Stimulated activated CD4-positive, alpha-beta T cell treated with anti-CD3 and anti-CD28 coated beads, Interleukin-2, amount 100 ng/mL, for 24 hours (primary cell): Measurements from ENCODE around the gene PHAX.
"Not testable (repeated sequence)": the region's sequence is repeated elsewhere in the genome, so short reads cannot be mapped to it uniquely, and the experiment has no call there.

Source experiments
- DNase-seq, 2 donors: peaks; one replicate each; pipeline ENCODE4 v3.0.0-alpha.2; 2020

Gene PHAX

DNA sequence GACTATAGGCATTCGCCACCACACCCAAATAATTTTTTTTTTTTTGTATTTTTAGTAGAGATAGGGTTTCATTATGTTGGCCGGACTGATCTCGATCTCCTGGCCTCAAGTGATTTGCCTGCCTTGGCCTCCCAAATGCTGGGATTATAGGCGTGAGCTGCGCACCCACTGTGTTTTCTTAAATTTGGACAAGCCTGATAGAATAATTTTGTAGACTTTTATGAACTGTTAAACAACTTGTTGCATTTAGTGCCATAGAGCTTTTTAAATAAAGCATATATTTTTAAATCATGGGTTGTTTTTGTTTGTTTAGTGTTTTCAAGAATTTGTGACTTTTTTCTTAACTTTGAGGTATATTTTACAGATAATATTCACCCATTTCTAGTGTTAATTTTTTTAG lies 4.8 kb downstream of the PHAX start:
- DNase-seq = no peak

DNA sequence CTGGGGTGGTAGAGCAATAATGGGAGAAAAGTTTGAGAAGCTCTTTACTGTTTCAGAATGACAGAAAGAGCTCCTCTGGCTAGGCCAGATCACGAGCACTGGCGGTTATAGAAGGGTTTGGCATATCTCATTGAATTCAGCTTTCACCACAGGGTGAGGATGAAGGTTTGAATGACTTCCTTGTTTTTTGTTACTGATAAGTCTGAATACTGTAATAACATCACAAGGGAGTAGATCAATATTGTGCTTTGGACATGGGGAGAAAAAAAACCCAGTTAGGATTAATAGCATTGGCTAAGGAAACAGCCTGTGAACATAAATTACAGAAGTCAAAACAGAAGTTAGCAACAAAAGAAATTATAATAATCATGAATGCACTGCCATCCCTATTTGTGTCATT lies 9.4 kb downstream of the PHAX start:
- DNase-seq = no peak

DNA sequence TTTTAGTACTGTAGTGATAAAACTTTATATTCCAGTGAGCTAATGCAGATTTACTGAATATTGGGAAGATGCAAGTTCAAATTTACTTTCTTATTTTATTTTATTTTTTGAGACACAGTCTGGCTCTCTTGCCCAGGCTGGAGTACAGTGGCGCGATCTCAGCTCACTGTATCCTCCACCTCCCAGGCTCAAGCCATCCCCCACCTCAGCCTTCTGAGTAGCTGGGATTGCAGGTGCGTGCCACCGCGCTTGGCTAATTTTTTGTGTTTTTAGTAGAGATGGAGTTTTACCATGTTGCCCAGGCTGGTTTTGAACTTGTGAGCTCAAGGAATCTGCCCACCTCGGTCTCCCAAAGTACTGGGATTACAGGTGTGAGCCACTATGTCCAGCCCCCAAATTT lies 9.9 kb downstream of the PHAX start:
- no peak for DNase-seq

DNA sequence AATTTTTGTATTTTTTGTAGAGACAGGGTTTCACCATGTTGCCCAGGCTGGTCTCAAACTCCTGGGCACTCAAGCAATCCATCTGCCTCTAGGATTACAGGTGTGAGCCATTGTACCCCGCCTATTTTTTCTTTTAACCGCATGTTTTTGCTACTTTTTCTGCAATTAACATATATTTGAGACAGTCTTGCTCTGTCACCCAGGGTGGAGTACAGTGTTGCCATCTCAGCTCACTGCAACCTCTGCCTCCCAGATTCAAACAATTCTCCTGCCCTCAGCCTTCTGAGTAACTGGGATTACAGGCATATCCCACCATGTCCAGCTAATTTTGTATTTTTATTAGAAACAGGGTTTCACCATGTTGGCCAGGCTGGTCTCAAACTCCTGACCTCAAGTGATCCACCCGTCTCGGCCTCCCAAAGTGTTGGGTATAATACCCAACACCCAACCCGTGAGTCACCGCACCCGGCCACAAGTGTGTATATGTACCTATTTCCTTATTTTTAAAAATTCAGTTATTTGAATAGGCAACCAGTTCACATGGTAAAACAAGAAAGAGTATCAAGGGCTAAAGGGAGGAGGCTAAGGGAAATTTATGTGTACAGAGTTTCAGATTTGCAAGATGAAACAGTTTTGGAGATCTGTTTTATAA lies 13.3 kb downstream of the PHAX start:
- no peak for DNase-seq

DNA sequence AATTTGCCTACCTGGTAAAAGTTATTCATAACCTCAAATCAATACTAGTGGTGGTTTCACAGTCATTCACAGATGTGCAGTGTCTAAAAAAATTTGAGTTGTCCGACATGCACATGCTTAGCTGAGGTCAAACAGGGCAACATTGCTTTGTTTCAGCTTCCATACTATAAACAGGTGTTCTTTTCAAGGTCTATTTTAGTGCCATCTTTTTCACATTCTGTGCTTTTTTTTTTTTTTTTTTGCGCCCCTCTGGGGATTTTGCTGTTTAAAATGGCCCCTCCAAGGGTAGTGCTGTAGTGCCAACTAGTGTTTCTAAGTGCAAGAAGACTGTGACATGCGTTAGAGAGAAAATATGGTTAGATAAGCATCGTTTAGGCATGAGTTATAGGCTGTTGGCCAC lies 14.5 kb downstream of the PHAX start:
- no peak for DNase-seq

DNA sequence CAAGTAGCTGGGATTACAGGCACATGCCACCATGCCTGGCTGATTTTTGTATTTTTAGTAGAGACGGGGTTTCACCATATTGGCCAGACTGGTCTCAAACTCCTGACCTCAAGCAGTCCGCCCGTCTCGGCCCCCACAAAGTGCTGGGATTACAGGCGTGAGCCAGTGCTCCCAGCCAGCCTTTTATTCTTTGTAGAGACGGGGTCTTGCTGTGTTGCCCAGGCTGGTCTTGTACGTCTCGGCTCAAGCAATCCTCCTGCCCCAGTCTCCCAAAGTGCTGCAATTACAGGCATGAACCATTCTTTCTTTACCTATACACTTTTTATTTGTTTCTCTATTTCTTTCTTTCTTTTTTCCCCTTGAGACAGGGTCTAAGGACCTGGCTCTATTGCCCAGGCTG lies 16.9 kb downstream of the PHAX start:
- not testable (repeated sequence) for DNase-seq

DNA sequence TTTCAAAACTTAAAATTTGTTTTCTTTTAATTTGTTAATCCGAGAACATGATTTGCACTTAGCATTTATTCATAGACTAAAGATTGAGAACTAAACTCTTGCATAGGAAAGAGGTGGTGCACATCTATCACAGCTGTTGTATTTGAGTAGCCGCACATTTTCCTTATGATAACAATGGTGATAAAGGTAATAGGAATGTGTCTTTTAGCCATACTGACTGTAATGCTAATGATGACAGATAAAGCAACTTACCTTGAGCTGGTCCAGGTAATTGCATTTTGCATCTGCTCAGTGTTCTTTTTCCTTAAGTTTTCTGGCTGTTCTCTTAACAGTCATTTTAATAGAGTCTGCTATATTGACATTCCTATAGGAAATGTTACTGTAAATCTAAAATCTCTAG lies 19.0 kb downstream of the PHAX start:
- DNase-seq = no peak

DNA sequence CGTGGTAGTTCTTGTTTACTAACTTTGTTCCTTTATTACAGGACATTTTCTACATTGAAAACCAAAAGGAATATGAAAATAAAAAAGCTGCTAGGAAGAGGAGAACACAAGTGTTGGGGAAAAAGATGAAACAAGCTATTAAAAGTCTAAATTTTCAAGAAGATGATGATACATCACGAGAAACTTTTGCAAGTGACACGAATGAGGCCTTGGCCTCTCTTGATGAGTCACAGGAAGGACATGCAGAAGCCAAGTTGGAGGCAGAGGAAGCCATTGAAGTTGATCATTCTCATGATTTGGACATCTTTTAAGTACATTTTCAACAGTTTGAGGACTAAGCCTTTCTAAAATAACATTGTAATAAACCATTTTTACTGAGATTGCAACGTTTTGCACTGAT lies 23.8 kb downstream of the PHAX start:
- no peak for DNase-seq

DNA sequence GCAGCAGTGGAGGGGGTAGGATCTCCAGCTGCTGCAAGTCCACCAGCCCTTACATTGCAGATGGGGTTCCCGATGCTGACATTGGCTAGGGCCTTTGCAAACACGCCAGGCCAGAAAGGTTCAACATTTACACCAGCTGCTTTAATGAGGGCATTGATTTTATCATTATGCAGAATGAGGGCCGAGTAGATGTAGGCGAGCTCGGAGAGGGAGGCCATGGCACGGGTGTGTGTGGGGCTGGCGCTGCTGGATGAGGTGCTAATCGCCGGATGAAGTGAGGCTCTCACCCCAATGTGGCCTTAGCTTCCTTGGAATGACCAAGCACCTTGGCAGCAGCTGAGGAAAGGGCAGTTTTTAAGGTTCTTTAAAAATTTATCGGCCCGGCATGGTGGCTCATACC lies 27.4 kb downstream of the PHAX start:
- DNase-seq = no peak

DNA sequence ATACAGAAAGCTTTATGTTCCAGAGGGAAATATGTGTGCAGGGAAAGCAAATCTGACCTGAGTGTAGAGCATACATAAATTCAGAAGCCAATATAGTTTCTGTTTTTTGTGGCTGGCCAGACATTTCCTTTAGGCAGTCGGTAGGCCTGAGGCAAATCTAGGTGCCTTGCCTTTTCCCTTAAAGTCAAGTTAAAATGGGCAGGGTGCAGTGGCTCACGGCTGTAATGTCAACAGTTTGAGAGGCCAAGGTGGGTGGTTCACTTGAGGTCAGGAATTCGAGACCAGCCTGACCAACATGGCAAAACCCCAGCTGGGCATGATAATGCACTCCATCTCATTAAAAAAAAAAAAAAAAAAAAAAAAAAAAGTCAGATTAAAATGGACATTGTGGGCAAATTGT lies 31.2 kb downstream of the PHAX start:
- DNase-seq = no peak

DNA sequence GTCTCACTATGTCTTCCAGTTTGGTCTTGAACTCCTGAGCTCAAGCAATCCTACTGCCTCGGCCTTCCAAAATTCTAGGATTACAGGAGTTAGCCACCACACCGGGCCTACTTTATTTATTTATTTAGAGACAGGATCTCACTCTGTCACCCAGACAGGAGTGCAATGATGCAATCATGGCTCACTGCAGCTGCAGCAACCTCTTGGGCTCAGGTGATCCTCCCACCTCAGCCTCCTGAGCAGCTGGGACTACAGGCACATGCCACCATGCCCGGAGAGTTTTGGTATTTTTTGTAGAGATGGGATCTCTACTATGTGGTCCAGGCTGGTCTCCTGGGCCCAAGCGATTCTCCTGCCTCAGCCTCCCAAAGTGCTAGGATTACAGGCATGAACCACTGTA lies 32.8 kb downstream of the PHAX start:
- no peak for DNase-seq

DNA sequence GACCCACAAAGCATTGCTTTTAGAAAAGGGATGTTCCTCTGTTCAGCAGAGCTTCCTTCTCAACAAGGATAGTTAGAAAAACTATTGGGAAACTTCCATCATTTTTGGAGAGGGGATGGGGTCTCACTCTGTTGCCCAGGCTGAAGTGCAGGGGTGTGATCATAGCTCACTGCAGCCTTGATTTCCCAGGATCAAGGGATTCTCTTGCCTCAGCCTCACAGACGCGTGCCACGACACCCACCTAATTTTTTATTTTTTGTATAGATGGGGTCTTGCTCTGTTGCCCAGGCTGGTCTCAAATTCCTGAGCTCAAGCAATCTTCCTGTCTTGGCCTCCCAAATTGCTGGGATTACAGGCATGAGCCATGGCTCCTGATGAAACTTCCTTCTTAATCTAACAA lies 34.8 kb downstream of the PHAX start:
- no peak for DNase-seq

DNA sequence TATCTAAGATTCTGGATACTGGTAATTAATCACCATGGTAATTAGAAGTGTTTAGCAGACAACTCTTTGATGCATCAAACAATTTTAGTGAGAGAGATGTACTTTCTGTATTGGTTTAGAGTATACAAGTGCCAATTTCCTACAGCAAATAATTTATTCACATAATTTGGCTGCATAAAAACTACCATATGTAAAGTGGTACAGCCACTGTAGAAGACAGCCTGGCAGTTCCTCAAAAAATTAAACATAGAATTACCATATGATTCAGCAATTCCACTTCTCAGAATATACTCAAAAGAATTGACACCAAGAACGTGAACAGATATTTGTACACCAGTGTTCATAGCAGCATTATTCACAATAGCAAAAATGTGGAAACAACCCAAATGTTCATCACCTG lies 36.2 kb downstream of the PHAX start:
- no peak for DNase-seq

DNA sequence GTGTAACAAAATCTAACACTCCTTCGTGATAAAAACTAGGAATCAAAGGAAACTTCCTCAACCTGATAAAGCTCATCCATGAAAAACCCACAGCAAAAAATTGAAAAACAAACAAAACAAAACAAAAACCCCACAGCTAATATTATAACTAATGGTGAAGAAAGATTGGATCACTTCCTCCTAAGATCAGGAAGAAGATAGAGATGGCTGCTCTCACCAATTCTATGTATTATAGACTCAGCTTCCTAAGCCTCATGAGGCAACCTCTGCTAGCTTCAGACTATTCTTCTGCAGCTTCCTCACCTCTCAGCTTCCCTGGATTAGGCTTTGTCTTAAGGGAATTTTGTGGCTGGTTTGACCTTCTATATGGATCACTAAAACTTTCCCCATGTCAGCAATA lies 40.1 kb downstream of the PHAX start:
- no peak for DNase-seq

DNA sequence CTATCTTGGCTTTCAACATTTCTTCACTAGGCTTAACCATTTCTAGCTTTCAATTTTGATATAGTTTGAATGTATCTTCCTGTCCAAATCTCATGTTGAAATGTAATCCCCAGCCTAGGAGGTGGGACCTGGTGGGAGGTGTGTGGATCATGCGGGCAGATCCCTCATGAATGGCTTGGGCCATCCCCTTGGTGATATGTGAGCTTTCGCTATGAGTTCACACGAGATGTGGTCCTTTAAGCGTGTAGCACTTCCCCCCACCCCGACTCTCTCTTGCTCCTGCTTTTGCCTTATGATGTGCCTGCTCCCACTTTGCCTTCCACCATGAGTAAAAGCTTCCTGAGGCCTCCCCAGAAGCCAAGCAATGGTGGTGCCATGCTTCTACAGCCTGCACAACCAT lies 40.6 kb downstream of the PHAX start:
- no peak for DNase-seq

DNA sequence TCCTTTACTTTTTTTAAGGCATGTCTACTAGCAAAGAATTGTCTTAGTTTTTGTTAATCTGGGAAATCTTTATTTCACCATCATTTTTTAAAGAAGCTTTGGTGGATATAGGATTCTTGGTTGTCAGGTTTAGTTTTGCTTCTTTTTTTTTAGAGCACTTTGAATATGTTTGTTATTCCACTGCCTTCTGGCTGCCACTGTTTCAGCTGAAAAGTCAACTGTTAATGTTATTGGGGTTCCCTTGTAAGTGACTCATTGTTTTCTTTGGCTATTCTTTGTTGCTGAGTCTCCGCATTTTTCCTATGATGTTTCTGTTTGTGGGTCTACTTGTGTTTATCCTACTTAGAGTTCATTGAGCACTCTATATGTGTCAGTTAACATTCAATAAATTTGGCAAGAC lies 44.4 kb downstream of the PHAX start:
- DNase-seq = no peak

DNA sequence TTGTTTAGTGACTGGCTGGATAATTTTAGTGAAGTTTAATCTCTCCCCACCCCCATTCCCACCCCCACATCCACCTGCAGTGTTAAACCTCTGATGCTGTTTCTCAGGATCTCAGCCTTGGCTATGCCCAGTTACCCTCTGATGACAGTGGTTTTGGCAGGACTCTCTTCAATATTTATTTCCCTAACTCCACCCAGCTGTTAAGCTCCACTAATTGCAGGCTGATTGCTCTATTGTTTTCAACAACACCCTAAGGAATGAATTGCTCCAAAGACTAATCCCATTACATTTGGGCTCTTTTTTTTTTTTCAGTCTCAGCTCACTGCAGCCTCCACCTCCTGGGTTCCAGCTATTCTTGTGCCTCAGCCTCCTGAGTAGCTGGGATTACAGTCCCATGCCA lies 46.3 kb downstream of the PHAX start:
- no peak for DNase-seq

DNA sequence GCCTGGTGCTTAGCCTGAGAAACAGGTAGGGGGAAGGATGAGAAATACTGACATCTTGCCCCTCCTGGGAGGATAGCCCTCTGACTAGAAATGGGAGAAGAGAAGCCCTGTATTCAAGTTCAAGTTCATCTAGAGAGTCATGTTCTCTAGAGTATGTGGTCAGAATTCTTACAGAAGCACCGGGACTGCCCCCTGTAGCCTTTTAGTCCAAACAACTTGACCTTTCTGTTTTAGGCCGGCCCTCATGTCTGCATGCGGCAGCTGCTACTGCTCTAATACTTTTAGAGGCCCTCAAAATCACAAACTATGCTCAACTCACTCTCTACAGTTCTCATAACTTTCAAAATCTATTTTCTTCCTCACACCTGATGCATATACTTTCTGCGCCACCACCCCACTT lies 47.7 kb downstream of the PHAX start:
- DNase-seq = no peak

DNA sequence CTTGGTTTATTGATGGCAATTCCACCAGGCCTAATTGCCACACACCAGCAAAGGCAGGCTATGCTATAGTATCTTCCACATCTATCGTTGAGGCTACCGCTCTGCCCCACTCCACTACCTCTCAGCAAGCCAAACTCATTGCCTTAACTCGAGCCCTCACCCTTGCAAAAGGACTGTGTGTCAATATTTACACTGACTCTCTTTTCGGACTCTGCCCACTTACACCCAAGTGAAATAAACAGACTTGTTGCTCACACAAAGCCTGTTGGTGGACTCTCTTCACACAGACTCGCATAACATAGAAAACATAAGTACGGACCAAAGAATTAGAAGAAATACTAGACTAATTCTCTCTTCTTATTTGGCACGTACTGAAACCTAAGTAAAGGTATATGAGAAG lies 48.3 kb downstream of the PHAX start:
- DNase-seq = not testable (repeated sequence)

DNA sequence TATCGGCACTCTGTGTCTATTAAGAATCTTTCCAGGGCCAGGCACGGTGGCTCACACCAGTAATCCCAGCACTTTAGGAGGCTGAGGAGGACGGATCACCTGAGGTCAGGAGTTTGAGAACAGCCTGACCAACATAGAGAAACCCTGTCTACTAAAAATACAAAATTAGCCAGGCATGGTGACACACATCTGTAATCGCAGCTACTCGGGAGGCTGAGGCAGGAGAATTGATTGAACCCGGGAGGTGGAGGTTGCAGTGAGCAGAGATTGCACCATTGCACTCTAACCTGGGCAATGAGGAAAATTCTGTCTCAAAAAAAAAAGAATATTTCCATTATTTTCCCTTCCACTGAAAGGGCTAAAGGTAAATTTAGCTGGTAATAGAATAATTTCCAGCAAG lies 49.0 kb downstream of the PHAX start:
- not testable (repeated sequence) for DNase-seq

DNA sequence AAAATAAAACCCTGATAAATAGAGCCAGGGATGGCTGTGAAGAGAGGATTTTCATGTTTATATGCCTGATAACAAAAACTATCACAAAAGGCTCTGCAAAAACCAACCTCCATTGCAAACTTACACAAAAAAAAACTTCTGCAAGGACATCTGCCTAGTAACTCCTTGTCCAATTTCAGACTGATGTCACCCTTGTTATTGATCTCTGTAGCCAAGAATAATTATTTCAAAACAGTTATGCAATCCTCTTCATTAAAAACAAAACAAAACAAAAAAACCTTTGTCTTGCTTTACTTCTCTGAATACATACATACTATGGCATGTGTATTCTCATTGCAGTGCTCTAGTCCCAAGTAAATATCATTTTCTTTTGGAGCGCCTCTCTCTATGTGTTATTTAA lies 49.7 kb downstream of the PHAX start:
- DNase-seq = no peak

DNA sequence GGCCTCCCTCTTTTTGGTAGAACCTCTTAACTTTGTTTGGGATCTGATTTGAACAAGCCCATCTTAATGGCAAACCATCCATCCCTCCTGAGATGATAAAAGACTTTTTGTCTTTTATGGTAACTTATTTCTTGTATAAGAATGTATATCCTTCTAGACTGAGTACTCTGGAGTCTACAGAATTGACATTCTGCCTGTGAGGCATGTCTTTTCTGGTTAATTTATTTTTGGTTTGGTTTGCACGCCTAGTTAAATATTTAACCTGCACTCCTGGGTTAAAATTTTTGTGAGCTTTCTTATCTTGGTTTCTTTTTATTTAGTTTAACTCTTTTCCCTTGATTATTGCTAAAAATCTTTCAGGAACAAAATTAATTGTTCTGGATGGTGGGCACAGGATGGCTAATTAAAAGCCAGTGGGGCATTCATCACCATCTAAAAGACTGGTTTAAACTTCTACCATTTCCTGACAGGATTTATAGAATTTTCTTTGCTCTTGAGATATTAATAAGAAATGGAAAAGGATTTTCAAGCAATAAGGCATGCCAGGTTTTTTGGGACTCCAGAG lies 50.3 kb downstream of the PHAX start:
- no peak for DNase-seq

DNA sequence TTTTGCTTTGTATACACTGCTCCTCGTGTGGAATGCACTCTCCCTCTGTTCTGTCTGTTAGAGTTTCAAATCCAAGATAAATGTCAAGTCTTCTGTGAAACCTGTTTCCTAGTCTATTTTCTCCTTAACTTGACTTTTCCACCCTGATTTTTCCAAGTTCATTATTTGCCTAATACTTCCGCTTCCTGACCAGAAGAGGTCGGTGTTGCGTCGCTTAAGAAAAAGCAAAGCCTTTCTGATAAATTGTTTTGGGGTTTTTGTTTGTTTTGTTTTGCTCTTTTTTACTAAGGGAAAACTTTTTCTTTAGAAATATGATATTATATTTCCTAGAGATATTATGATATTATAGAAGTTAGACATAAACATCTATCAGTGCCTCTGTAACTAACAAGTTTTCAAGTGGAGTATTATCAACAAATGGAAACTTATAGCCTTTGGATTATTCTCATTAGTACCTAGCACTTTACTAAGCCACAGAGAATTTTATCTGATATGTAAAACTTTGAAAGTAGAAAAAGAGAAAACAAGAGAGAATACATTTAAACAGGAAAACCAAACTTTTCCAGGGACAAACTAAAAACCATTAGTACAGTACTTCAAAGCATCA lies 55.8 kb downstream of the PHAX start:
- DNase-seq = peak; percentile 11 to 30

DNA sequence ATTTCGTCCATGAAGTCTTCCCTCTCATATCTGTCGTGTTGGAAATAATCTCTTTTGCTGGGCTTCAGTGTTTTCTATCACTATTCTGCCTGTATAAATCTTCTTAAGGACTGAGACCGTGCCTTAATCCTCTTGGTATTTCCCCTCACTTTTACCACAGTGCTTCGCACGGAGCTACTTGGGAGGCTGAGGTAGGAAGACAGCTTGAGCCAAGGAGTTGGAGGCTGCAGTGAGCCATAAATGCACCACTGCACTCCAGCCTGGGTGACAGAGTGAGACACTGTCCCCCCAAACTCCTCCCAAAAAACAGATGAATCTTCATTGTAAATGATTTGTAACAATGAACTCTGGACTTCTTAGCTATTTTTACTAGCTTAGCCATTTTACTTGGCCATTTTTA lies 57.8 kb downstream of the PHAX start:
- no peak for DNase-seq
